Measurements from ENCODE around the gene HSD17B2.

HSD17B2 gene

GRCh38 chr16:82050909-82051357 is 15.9 kb downstream of the HSD17B2 start:
- DNase-seq: no peak

GRCh38 chr16:82051656-82052055 is 16.6 kb downstream of the HSD17B2 start:
- DNase-seq: no peak

GRCh38 chr16:82055117-82055516 is 20.1 kb downstream of the HSD17B2 start:
- DNase-seq: no peak

GRCh38 chr16:82055728-82056549 is 20.9 kb downstream of the HSD17B2 start:
- no peak for DNase-seq

- no peak for DNase-seq
Observed at GRCh38 chr16:82056550-82056896, 21.5 kb downstream of the HSD17B2 start.

GRCh38 chr16:82059161-82059982 is 24.3 kb downstream of the HSD17B2 start:
- DNase-seq: no peak

GRCh38 chr16:82059983-82060421 is 24.9 kb downstream of the HSD17B2 start:
- DNase-seq: no peak

- no peak for DNase-seq
Observed at GRCh38 chr16:82061861-82062525, 26.9 kb downstream of the HSD17B2 start.

GRCh38 chr16:82062645-82063058 is 27.6 kb downstream of the HSD17B2 start:
- DNase-seq: no peak

GRCh38 chr16:82063456-82064082 is 28.5 kb downstream of the HSD17B2 start:
- no peak for DNase-seq

GRCh38 chr16:82067042-82067803 is 32.2 kb downstream of the HSD17B2 start:
- DNase-seq: no peak

GRCh38 chr16:82067804-82068325 is 32.8 kb downstream of the HSD17B2 start:
- no peak for DNase-seq

GRCh38 chr16:82070656-82071369 is 35.8 kb downstream of the HSD17B2 start:
- DNase-seq: no peak

- DNase-seq: no peak
Observed at GRCh38 chr16:82071421-82071820, 36.4 kb downstream of the HSD17B2 start.

GRCh38 chr16:82072313-82072712 is 37.3 kb downstream of the HSD17B2 start:
- no peak for DNase-seq

GRCh38 chr16:82074019-82074558 is 39.0 kb downstream of the HSD17B2 start:
- DNase-seq: no peak

- DNase-seq: no peak
Observed at GRCh38 chr16:82078125-82078524, 43.1 kb downstream of the HSD17B2 start.

GRCh38 chr16:82079892-82080291 is 44.8 kb downstream of the HSD17B2 start:
- no peak for DNase-seq

- no peak for DNase-seq
Observed at GRCh38 chr16:82081264-82081663, 46.2 kb downstream of the HSD17B2 start.

- DNase-seq: no peak
Observed at GRCh38 chr16:82082097-82082496, 47.0 kb downstream of the HSD17B2 start.
